ENCODE results near the gene SIPA1. TPM values are rescaled to one million over a fixed set of nuclear protein-coding genes. Genes with fewer than 3 reads are reported as not detected.
"Not testable (repeated sequence)": the region's sequence is repeated elsewhere in the genome, so short reads cannot be mapped to it uniquely, and the experiment has no call there.

SIPA1 gene
- total RNA-seq, 4 donors from 2014 or later = 22.4 to 174 (median 30.9) TPM

DNA sequence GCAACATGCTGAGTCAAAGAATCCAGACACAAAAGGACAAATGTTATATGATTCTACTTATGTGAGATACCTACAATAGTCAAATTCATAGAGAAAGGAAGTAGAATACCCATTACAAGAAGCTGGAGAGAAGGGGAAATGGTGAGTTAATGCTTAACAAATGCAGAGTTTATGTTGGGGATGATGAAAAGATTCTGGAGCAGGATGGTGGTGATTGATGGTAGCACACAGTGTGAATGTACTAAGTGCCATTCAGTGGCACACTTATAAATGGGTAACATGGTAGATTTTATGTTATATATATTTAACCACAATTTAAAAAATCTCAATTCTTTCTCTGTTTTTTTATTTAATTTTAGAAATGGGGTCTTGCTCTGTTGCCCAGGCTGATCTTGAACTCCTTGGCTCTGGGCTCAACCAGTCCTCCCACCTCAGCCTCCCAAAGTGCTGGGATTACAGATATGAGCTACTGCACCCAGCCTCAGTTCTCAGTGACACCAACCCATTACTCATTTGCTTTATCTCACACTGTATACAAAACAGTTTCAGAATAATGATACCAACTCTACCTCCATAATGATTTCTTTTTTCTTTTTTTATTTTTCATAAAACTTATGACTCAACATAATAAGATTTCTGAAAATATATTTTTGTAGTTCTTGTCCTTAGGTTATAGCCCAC, 34.4 kb downstream of the SIPA1 start:
- in situ Hi-C loops (cut with MboI; ENCODE audit: low pct_ligation_motif_present in 1 of 4, low pct_unique_long_range_greater_than_20kb in 1 of 4, low sequenced_read_pairs in 3 of 4) = no loop called here
- TF ChIP-seq EP300 (IDR thresholded peaks at IDR 0.05; ENCODE audit: low read depth) (no peak), POLR2A (IDR thresholded peaks at IDR 0.05) (no peak), POLR2AphosphoS5 (IDR thresholded peaks at IDR 0.05) (no peak)
- TF ChIP-seq, protein P1, sequence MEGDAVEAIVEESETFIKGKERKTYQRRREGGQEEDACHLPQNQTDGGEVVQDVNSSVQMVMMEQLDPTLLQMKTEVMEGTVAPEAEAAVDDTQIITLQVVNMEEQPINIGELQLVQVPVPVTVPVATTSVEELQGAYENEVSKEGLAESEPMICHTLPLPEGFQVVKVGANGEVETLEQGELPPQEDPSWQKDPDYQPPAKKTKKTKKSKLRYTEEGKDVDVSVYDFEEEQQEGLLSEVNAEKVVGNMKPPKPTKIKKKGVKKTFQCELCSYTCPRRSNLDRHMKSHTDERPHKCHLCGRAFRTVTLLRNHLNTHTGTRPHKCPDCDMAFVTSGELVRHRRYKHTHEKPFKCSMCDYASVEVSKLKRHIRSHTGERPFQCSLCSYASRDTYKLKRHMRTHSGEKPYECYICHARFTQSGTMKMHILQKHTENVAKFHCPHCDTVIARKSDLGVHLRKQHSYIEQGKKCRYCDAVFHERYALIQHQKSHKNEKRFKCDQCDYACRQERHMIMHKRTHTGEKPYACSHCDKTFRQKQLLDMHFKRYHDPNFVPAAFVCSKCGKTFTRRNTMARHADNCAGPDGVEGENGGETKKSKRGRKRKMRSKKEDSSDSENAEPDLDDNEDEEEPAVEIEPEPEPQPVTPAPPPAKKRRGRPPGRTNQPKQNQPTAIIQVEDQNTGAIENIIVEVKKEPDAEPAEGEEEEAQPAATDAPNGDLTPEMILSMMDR (IDR thresholded peaks at IDR 0.05) = no peak

DNA sequence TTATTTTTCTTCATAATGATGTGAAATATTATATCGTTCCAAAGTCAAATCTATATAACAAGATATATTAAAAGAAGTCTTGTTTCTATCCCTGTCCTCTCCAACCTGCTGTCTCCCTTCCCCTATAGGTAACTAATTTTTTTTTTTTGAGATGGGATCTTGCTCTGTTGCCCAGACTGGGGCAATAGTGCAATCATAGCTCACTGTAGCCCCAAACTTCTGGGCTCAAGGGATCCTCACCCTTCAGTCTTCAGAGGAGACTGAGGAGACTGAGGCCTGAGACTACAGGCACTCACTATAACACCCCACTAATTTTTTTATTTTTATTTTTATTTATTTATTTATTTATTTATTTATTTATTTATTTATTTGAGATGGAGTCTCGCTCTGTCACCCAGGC, 35.1 kb downstream of the SIPA1 start:
- 88 to 96% methylated on average over 2 of the region's 2 CpGs for WGBS, 2 donors (ENCODE audit: low coverage in 1 of 2)
- Histone ChIP-seq H3K27me3 (no peaks in the 10 kb centered on the region), H3K4me3 (no peak overlapping the region), H3K36me3 (no peaks in the 10 kb centered on the region), H3K27ac (no peak overlapping the region), H3K9me3 (no peaks in the 10 kb centered on the region), H3K4me1 (no peaks in the 10 kb centered on the region)
- no peak for DNase-seq
- in situ Hi-C loops (cut with MboI; ENCODE audit: low pct_ligation_motif_present in 1 of 4, low pct_unique_long_range_greater_than_20kb in 1 of 4, low sequenced_read_pairs in 3 of 4) = no loop called here
- TF ChIP-seq, protein P1 (IDR thresholded peaks at IDR 0.05) = no peak
- TF ChIP-seq EP300 (IDR thresholded peaks at IDR 0.05; ENCODE audit: low read depth) (no peak), POLR2AphosphoS5 (IDR thresholded peaks at IDR 0.05) (no peak), POLR2A (IDR thresholded peaks at IDR 0.05) (no peak)
- intact Hi-C loops (cut with DNase I; ENCODE audit: low total_unique reads) = no loop called here

More for the DNA sequence above, 34.4 kb downstream of the SIPA1 start:
- DNase-seq = no peak
- Histone ChIP-seq H3K36me3 (no peaks in the 10 kb centered on the region), H3K27ac (no peak overlapping the region), H3K27me3 (no peaks in the 10 kb centered on the region), H3K4me1 (no peaks in the 10 kb centered on the region), H3K4me3 (no peak overlapping the region), H3K9me3 (no peaks in the 10 kb centered on the region)
- intact Hi-C loops (cut with DNase I; ENCODE audit: low total_unique reads) = no loop called here

DNA sequence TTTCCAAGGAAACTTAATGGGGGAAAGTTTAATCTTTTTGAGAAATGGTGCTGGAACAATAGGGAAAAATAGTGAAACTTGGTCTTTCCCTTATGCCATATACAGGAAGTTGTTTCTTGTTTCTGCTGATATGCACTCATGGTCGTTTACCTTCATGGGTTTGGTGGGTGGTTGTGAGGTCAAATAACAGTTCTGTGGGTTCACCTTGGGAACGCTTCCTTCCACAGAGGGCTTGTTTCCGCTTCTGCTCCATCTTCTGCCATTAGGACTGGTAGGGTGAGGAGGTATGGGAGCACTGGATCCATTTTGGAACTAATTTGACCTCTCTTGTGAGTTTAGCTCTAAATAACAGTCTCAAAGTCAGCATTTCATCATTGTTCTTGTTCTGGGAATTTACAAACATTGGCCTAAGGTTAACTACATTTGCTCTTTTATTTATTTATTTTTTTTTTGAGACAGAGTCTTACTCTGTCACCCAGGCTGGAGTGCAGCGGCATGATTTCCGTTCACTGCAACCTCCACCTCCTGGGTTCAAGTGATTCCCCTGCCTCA, 42.4 kb downstream of the SIPA1 start:
- H3K27ac ChIP-seq = no peak overlapping the region

DNA sequence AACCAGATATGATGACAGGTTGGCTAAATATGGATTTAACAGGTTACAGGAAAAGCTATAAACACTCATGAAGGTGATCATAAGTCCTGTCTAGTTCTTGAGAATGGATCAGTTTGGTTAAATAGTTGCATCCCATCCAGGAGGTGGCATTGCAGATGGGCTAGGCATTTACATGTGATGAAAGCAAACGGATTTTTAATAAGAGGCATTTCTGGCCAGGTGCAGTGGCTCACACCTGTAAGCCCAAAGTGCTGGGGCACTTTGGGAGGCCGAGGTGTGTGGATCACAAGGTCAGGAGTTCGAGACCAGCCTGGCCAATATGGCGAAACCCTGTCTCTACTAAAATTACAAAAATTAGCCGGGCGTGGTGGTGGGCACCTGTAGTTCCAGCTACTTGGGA, 45.6 kb downstream of the SIPA1 start:
- H3K27ac ChIP-seq; H3K9me3 ChIP-seq; H3K4me1 ChIP-seq; H3K27me3 ChIP-seq; H3K4me3 ChIP-seq; H3K36me3 ChIP-seq; DNase-seq; intact Hi-C loops (cut with DNase I; ENCODE audit: low total_unique reads): not testable (repeated sequence)
- 60 to 84% methylated on average over 1 to 6 of the region's 6 CpGs for WGBS, 2 donors (ENCODE audit: low coverage in 1 of 2)
- in situ Hi-C loops (cut with MboI; ENCODE audit: low pct_ligation_motif_present in 1 of 4, low pct_unique_long_range_greater_than_20kb in 1 of 4, low sequenced_read_pairs in 3 of 4) = loop anchor here in 1 of 4 donors (25.0 kb wide), 1 partner anchor 304 kb away; no protein-coding TSS in a partner anchor

More for the DNA sequence above, 42.4 kb downstream of the SIPA1 start:
- in situ Hi-C loops (cut with MboI; ENCODE audit: low pct_ligation_motif_present in 1 of 4, low pct_unique_long_range_greater_than_20kb in 1 of 4, low sequenced_read_pairs in 3 of 4) = loop anchor here in 1 of 4 donors (25.0 kb wide), 1 partner anchor 307 kb away; no protein-coding TSS in a partner anchor
- Histone ChIP-seq H3K9me3 (no peaks in the 10 kb centered on the region), H3K27me3 (no peaks in the 10 kb centered on the region), H3K4me1 (no peaks in the 10 kb centered on the region), H3K4me3 (no peak overlapping the region), H3K36me3 (no peaks in the 10 kb centered on the region)
- intact Hi-C loops (cut with DNase I; ENCODE audit: low total_unique reads) = no loop called here
- TF ChIP-seq EP300 (IDR thresholded peaks at IDR 0.05; ENCODE audit: low read depth) (no peak), POLR2A (IDR thresholded peaks at IDR 0.05) (no peak), POLR2AphosphoS5 (IDR thresholded peaks at IDR 0.05) (no peak)
- TF ChIP-seq, protein P1 (IDR thresholded peaks at IDR 0.05) = no peak
- DNase-seq = no peak
- WGBS, 2 donors (ENCODE audit: low coverage in 1 of 2) = 81 to 94% methylated on average over 3 to 5 of the region's 5 CpGs

Data from transverse colon (tissue), 4 donors.